Urinary bladder (tissue), 4 donors: ENCODE data around the gene PITPNB. TPM values are rescaled to one million over a fixed set of nuclear protein-coding genes. Genes with fewer than 3 reads are reported as not detected.

Experiments
- DNase-seq: peaks from one replicate; pipeline ENCODE4 v3.0.0-alpha.2; 2015; ENCODE audit errors: extremely low spot score
- H3K27ac ChIP-seq: one replicate; pipeline ENCODE4 v1.5.1; 2013; ENCODE audit warnings: low read depth, mild to moderate bottlenecking, moderate library complexity
- H3K36me3 ChIP-seq: one replicate; pipeline ENCODE4 v1.6.1; 2013; ENCODE audit warnings: mild to moderate bottlenecking, moderate library complexity; ENCODE audit not compliant: insufficient read depth
- H3K4me1 ChIP-seq: one replicate; pipeline ENCODE4 v1.6.1; 2013; ENCODE audit warnings: mild to moderate bottlenecking, moderate library complexity; ENCODE audit not compliant: insufficient read depth
- H3K4me3 ChIP-seq: one replicate; pipeline ENCODE4 v1.5.1; 2013; ENCODE audit warnings: low read depth, low read length
- WGBS: extraction: QIAGEN DNeasy Blood & Tissue Kit; methylation state at CpG from one replicate; pipeline ENCODE4 v1.1.7; 2013; 5-methylcytosine and 5-hydroxymethylcytosine counted together
- polyA plus RNA-seq: library from polyadenylated mRNA; stranded (reverse); fragments of 200-250 nt; gene quantifications from one replicate; pipeline ENCODE4 v1.2.3, GENCODE V29; 2013
- total RNA-seq: library from RNA; depleted of rRNA; stranded (reverse); fragments of >200 nt; gene quantifications from one replicate; pipeline ENCODE4 v1.2.3, GENCODE V29; 2014
- donor health status: healthy with polysubstance abuse.
- donor health status: healthy.

PITPNB gene
- total and polyA plus RNA-seq, 2 donors, result 70.7 to 82.8 TPM

DNA sequence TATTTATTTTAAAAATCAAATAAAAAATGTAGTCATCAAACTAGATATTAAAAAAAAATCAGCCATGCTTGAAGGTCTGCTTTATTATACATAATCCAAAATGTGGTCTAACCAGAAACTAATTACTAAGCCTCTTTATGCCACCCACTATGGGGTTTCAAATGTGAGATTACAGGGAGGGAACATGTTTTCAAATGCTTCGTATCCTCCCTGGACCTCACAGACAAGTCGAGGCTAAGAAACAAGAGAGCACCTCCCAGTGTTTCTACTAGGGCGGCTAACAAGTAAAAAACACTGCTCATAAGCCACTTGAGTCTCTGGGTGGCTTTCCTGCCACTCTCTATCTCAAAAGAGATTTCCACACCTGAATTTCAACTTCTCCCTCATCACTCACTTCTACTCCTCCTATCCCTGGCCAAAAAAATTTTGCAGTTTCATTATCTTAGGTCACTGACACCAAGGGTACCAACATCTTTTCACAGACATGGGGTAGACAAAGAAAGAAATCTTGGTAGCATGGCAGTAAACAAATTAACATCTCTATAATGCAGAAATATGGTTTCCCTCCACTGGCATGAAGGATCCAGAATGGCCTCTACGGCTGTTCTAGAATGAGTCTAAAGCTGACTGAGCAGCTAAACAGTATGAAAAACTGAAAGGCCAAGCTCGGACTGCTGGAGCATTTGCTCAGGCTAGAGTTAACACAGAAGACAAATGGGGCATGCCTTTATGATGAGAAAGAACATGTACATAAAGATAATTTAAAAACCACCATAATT, 50.9 kb downstream of the PITPNB start:
- Histone ChIP-seq H3K4me1 (no peaks in the 10 kb centered on the region), H3K36me3 (peaks cover 3% of the 10 kb centered on the region), H3K27ac (peak overlapping the region; percentile 77), H3K4me3 (no peak overlapping the region)
- no peak for DNase-seq
- WGBS, result 60% methylated on average over 5 of the region's 5 CpGs

DNA sequence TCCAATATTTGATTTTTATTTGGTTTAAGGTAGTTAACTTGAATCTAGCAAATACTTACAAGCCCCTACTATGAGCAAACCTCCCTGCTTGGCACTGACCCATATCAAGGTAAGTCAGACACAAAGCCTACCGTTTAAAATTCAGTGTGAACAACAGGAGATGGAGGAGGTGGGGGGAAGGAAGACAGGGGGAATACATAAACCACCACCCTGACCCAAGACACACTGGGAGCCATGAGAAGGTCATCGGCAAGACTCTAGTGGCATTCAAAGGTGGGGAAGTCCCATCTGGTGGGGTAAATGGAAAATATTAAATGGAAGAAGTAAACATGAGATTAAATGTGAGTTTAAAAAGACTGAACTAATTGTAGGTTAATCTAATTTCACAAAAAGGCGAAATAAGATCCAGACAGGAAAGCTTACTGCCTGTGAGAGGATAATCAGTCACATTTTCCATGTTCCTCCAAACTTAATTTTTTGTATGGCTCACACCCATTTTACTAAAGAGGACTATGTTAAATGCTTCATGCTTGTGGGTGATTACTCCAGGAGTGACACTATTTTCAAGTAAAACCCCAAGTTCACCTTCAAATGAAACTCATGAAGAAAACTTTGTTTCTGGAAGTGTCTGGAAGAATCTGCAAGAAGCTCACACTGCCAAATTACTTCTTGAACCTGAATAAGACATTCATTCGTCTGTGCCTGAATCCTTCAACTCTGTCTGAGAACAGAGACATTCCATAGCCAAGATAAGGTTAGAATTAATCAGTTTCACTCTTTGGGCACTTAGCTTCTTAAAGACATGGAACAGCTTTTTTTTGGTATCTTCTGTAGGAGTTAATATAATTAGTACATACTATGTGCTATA, 51.7 kb downstream of the PITPNB start:
- no peak overlapping the region for H3K4me3 ChIP-seq
- no peak for DNase-seq
- H3K4me1 ChIP-seq, result no peaks in the 10 kb centered on the region
- H3K27ac ChIP-seq, result peak overlapping the region; percentile 79
- H3K36me3 ChIP-seq, result peaks cover 3% of the 10 kb centered on the region
- 33% methylated on average over 4 of the region's 4 CpGs for WGBS

DNA sequence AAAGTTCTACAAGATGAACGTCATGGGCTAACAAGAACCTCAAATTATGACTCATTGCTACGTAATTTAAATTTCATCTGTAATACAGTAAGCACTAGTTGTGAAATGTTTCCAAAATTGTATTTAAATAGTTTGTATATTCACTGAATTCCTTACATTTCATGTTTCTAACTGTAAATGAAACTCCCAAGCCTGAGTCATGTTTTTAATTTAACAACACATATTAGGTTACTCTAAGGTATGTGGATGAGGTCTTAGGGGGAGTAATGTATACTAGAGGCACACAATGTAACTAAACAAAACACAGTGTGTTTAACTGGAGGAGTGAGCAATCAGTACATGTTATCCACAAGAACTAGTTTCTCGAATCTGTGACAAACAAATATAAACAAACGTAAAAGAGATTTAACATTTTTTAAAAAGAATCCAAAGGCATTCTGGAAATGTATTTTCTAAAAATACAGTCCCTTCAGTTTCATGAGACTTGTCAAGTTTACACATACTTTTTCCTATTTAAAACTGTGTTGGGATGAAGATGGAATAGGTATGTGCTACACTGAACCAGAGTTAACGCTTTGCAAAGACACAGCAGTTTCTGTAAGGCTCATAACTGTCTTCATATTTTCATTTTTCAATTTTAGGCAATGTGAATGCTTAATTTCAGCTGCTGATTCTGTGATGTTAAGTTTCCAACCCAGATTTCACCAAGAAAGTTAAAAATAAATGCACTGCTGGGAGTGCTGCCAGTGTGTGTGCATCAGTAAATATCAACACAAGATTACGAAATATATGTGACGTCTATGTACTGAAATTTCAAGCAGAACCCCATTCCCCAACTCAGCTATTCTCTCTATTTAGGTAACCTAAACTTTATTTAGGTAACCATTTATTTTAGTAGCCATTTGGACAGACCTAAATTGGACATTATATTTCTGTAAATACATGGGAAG, 52.6 kb downstream of the PITPNB start:
- peak overlapping the region; percentile 79 for H3K27ac ChIP-seq
- peaks cover 3% of the 10 kb centered on the region for H3K36me3 ChIP-seq
- H3K4me1 ChIP-seq, result no peaks in the 10 kb centered on the region
- DNase-seq, result peak; percentile 58
- 18% methylated on average over 7 of the region's 7 CpGs for WGBS
- no peak overlapping the region for H3K4me3 ChIP-seq

DNA sequence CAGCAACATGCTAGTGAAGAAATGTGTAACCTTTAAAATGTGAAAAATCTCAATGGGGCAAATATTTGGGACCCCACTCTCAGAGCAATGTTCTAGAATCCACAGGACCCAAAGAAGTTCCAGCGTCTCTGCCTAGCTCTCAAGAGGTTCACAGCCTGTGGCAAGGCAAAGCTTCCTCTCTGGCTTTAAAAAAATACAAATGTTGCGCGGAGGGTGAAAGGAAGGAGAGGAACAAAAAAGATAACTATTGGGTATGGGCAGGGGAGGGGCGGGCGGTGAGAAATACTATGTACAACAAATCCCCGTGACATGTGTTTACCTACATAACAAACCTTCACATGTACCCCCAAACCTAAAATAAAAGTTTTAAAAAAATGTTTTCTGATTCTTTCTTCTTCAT, 53.6 kb downstream of the PITPNB start:
- 70% methylated on average over 6 of the region's 6 CpGs for WGBS
- no peaks in the 10 kb centered on the region for H3K4me1 ChIP-seq
- no peak for DNase-seq
- peak overlapping the region; percentile 3 for H3K27ac ChIP-seq
- H3K36me3 ChIP-seq, result peaks cover 2% of the 10 kb centered on the region
- H3K4me3 ChIP-seq, result no peak overlapping the region

DNA sequence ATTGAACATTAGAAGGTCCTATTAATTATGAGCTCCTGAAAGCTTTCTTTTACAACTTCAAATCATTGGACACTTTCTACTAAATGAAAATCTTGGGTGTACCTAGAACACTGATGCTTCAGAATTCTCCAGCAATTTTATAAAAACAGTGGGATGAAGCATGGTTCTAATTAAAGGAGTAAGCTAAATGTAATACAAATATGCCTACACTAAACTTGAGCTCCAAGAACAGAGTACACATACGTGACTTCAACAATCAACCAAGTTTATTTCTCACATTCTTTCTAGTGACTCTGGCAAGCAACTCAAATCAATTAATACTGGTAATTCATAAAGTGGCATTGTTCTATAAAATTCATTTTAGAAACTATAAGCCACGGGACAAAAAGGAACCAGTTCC, 55.5 kb downstream of the PITPNB start:
- Histone ChIP-seq H3K4me3 (no peak overlapping the region), H3K4me1 (no peaks in the 10 kb centered on the region), H3K27ac (peak overlapping the region; percentile 10), H3K36me3 (no peaks in the 10 kb centered on the region)
- DNase-seq, result no peak
- 64% methylated on average over 2 of the region's 2 CpGs for WGBS

DNA sequence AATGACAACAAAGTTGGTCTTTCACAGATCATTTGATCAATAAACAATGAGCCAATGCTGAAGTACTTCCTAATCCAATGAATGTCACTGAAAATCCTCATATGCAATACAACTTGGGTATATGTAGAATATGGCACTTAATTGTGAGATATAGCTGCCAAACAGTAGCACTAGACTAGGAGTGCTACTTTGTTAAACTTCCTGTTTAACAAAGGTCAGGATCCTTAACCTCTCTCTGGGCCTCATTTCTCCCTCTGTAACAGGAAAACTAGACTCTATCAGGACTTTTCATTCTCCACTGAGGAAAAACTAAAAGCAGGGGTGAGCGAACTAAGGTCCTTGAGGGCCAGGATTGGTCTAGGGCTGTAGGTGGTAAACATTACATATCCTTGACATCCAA, 56.1 kb downstream of the PITPNB start:
- DNase-seq, result no peak
- Histone ChIP-seq H3K36me3 (no peaks in the 10 kb centered on the region), H3K4me1 (no peaks in the 10 kb centered on the region), H3K4me3 (no peak overlapping the region), H3K27ac (no peak overlapping the region)
- WGBS, result 93% methylated on average over 1 of the region's 1 CpG

DNA sequence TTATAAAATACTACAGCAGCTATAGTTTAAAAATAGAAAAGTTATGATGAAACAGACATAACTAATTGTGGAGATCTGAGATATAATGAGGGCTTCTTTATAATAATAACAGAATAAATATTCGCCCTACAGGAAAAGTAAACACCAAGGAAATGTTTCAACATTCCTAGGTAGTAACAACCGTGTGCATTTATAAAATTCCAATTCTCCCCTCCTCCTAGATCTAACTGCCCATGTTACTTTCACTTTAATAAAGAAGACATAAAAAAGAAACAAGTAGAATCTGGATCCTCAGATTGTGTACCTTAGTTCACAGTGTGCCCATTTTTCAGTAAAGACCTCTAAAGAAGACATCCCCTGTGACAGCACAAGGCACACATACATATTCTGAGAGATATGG, 59.7 kb downstream of the PITPNB start:
- no peak for DNase-seq
- Histone ChIP-seq H3K36me3 (no peaks in the 10 kb centered on the region), H3K27ac (no peak overlapping the region), H3K4me1 (no peaks in the 10 kb centered on the region), H3K4me3 (no peak overlapping the region)
- 24% methylated on average over 2 of the region's 2 CpGs for WGBS

DNA sequence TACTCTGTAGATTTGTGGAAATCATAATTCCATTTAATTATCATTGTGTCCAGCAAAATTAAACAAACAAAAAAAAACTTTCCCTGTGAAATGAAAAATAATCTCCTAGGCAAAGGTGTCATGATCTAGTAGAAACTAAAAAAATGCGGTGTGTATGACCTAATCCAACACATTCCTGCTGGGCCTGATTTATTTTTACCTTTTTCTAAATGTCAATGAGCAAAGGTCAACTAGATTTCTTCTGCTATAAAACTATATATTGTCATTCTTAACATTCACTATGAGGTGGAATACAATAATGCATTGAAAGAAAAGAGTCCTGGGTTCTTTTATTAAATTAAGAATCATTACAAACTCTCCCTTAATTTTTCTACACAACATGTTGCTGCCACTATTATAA, 60.4 kb downstream of the PITPNB start:
- Histone ChIP-seq H3K4me1 (no peaks in the 10 kb centered on the region), H3K4me3 (no peak overlapping the region), H3K36me3 (no peaks in the 10 kb centered on the region), H3K27ac (no peak overlapping the region)
- WGBS, result 91% methylated on average over 1 of the region's 1 CpG
- DNase-seq, result no peak

DNA sequence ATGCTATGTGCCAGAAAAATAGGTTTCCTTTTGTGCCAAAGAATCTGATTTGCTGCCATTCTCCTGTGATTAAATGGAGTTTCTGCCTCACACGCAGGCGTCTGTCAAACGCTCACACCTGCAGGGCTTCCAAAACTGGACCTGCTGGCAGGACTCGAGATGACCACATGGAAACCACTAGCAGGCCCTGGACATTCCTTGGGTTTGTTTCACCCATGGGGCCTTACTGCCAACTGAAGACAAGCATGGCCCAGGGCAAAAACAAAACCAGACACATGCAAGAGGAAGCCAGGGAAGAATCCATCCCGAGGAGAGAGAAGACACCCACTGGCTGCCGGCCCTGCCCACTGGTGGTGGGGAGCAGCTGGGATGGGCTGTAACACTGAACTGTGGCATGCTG, 61.6 kb downstream of the PITPNB start:
- 44% methylated on average over 6 of the region's 6 CpGs for WGBS
- Histone ChIP-seq H3K4me1 (no peaks in the 10 kb centered on the region), H3K36me3 (no peaks in the 10 kb centered on the region), H3K27ac (no peak overlapping the region), H3K4me3 (no peak overlapping the region)
- no peak for DNase-seq

DNA sequence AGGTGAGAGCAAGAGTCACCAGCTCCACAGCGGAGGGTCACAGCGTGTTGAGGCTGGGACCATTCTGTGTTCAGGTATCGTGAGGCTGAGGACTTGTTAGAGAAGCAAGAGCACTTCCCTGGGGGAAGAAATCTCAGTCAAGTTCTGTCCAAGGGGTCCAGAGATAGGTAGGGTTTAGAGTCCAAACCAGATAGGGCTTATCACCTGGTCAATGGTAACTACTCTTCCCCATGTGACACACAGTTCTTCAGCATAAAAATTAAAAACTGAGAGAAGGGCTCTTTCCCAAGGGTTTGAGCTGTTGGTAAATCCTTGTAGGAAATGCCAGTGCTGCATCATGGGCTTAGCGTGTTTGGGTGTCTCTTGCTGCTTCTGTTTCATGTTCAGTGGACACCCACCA, 62.7 kb downstream of the PITPNB start:
- Histone ChIP-seq H3K36me3 (no peaks in the 10 kb centered on the region), H3K27ac (no peak overlapping the region), H3K4me1 (no peaks in the 10 kb centered on the region), H3K4me3 (no peak overlapping the region)
- DNase-seq, result no peak
- WGBS, result 98% methylated on average over 4 of the region's 4 CpGs

DNA sequence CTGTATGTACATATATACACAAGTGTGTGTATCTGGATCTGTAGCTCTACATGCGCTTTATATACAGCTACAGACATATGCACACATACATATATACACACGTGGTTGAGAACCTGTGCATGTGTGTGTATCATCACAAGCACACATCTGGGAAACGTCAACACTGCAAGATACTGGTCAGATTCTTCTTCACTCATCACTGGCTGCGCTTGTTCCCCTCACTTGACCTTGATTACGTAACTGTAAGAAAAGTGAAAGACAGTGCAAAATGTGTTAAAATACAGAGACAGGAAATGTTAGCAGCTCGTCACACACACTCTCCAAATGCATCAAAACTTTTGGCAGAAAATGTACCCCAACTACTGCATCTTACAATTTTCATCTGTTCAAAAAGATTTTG, 65.6 kb downstream of the PITPNB start:
- WGBS, result 52% methylated on average over 6 of the region's 6 CpGs
- no peak overlapping the region for H3K4me3 ChIP-seq
- no peak for DNase-seq
- H3K27ac ChIP-seq, result no peak overlapping the region
- H3K4me1 ChIP-seq, result no peaks in the 10 kb centered on the region
- H3K36me3 ChIP-seq, result no peaks in the 10 kb centered on the region

DNA sequence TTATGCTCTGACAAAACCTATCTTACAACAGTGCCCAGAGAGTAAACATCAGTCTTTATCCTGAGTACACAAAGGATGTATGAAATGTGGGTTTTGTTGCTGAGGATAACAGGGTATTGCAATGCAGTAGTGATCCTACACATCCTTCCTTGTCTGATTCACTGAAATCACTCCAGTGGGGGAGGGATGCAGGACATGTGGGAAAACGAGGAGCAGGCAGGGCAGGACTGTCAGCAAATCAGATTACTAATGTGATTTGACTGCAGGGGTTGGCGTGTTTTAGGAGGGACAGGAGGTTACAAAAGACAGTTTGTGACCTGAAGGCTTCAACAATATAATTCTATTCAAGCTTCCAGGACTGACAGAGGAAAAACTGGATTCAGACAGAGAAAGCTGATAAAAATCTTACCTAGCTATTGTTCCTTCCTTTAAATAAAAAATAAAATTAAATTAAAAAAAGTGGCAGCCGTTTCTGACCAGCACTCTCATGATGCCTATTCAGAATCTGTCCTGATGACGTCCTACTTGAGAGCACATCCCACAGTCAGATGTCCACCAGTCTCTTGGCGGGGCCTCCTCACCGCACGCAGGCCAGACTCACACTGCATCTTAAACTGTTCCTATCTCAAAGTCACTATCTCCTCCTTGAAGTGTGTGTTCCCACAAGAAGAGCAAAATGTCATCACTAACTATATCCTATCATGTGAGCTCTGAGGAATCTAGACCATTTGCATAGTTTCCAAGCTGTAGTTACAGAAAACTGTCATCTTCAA, 66.9 kb downstream of the PITPNB start:
- 63% methylated on average over 7 of the region's 7 CpGs for WGBS
- no peaks in the 10 kb centered on the region for H3K36me3 ChIP-seq

More for the DNA sequence above, 66.9 kb downstream of the PITPNB start:
- H3K4me3 ChIP-seq, result no peak overlapping the region
- no peak overlapping the region for H3K27ac ChIP-seq
- no peaks in the 10 kb centered on the region for H3K4me1 ChIP-seq
- DNase-seq, result no peak
